ENCODE data around the gene C19orf67.
"Not testable (repeated sequence)": the region's sequence is repeated elsewhere in the genome, so short reads cannot be mapped to it uniquely, and the experiment has no call there.

Gene C19orf67

GRCh38 chr19:14059093-14059480, 26.5 kb downstream of the C19orf67 start:
- H3K27me3 Mint-ChIP-seq = peaks cover 50% of the 10 kb centered on the region

GRCh38 chr19:14058182-14059092, 27.1 kb downstream of the C19orf67 start:
- H3K36me3 Mint-ChIP-seq = no peaks in the 10 kb centered on the region
- H3K9me3 Mint-ChIP-seq = no peaks in the 10 kb centered on the region
- no peak overlapping the region for H3K27ac Mint-ChIP-seq
- H3K4me1 Mint-ChIP-seq = peaks cover 22% of the 10 kb centered on the region
- no peak overlapping the region for H3K4me3 Mint-ChIP-seq
- H3K27me3 Mint-ChIP-seq = peaks cover 50% of the 10 kb centered on the region
- no peak for ATAC-seq

More at GRCh38 chr19:14059093-14059480, 26.5 kb downstream of the C19orf67 start:
- no peak overlapping the region for H3K27ac Mint-ChIP-seq
- no peak overlapping the region for H3K4me3 Mint-ChIP-seq
- no peak for ATAC-seq
- peaks cover 22% of the 10 kb centered on the region for H3K4me1 Mint-ChIP-seq
- no peaks in the 10 kb centered on the region for H3K36me3 Mint-ChIP-seq
- H3K9me3 Mint-ChIP-seq = no peaks in the 10 kb centered on the region

- Mint-ChIP-seq H3K36me3 (peaks cover 13% of the 10 kb centered on the region), H3K4me3 (no peak overlapping the region), H3K27me3 (peaks cover 50% of the 10 kb centered on the region), H3K27ac (no peak overlapping the region), H3K4me1 (peaks cover 22% of the 10 kb centered on the region), H3K9me3 (no peaks in the 10 kb centered on the region)
- ATAC-seq = no peak
Measured at GRCh38 chr19:14056741-14057356, 28.7 kb downstream of the C19orf67 start.

GRCh38 chr19:14056069-14056666, 29.4 kb downstream of the C19orf67 start:
- Mint-ChIP-seq H3K36me3 (peaks cover 18% of the 10 kb centered on the region), H3K4me1 (peaks cover 22% of the 10 kb centered on the region), H3K27ac (no peak overlapping the region), H3K4me3 (no peak overlapping the region), H3K9me3 (no peaks in the 10 kb centered on the region), H3K27me3 (peaks cover 45% of the 10 kb centered on the region)
- no peak for ATAC-seq

- H3K36me3 Mint-ChIP-seq = peaks cover 25% of the 10 kb centered on the region
- ATAC-seq = no peak
- H3K4me3 Mint-ChIP-seq = no peak overlapping the region
- no peak overlapping the region for H3K27ac Mint-ChIP-seq
- H3K4me1 Mint-ChIP-seq = peaks cover 22% of the 10 kb centered on the region
- no peaks in the 10 kb centered on the region for H3K9me3 Mint-ChIP-seq
- H3K27me3 Mint-ChIP-seq = peaks cover 37% of the 10 kb centered on the region
Measured at GRCh38 chr19:14055396-14055795, 30.2 kb downstream of the C19orf67 start.

GRCh38 chr19:14054721-14055120, 30.9 kb downstream of the C19orf67 start:
- peaks cover 32% of the 10 kb centered on the region for H3K27me3 Mint-ChIP-seq
- H3K4me1 Mint-ChIP-seq = peaks cover 20% of the 10 kb centered on the region
- H3K36me3 Mint-ChIP-seq = peaks cover 31% of the 10 kb centered on the region
- no peak overlapping the region for H3K27ac Mint-ChIP-seq
- H3K9me3 Mint-ChIP-seq = no peaks in the 10 kb centered on the region
- ATAC-seq = no peak
- H3K4me3 Mint-ChIP-seq = no peak overlapping the region

- H3K27ac Mint-ChIP-seq = no peak overlapping the region
- peaks cover 17% of the 10 kb centered on the region for H3K4me1 Mint-ChIP-seq
- H3K9me3 Mint-ChIP-seq = no peaks in the 10 kb centered on the region
- H3K27me3 Mint-ChIP-seq = peaks cover 26% of the 10 kb centered on the region
- ATAC-seq = no peak
- H3K4me3 Mint-ChIP-seq = no peak overlapping the region
- H3K36me3 Mint-ChIP-seq = peaks cover 32% of the 10 kb centered on the region
Measured at GRCh38 chr19:14054099-14054498, 31.5 kb downstream of the C19orf67 start.

GRCh38 chr19:14053500-14053899, 32.1 kb downstream of the C19orf67 start:
- H3K4me1 Mint-ChIP-seq = peaks cover 11% of the 10 kb centered on the region
- no peaks in the 10 kb centered on the region for H3K9me3 Mint-ChIP-seq
- H3K36me3 Mint-ChIP-seq = peaks cover 36% of the 10 kb centered on the region
- no peak for ATAC-seq
- no peak overlapping the region for H3K27ac Mint-ChIP-seq
- H3K4me3 Mint-ChIP-seq = no peak overlapping the region
- H3K27me3 Mint-ChIP-seq = peaks cover 20% of the 10 kb centered on the region

GRCh38 chr19:14053032-14053431, 32.6 kb downstream of the C19orf67 start:
- Mint-ChIP-seq H3K4me1 (peaks cover 6% of the 10 kb centered on the region), H3K27me3 (peaks cover 15% of the 10 kb centered on the region), H3K4me3 (no peak overlapping the region), H3K27ac (no peak overlapping the region), H3K9me3 (no peaks in the 10 kb centered on the region), H3K36me3 (peaks cover 41% of the 10 kb centered on the region)
- ATAC-seq = no peak

- H3K4me1 Mint-ChIP-seq = peaks cover under 1% of the 10 kb centered on the region
- ATAC-seq = no peak
- H3K27me3 Mint-ChIP-seq = peaks cover 10% of the 10 kb centered on the region
- H3K4me3 Mint-ChIP-seq = no peak overlapping the region
- no peak overlapping the region for H3K27ac Mint-ChIP-seq
- H3K9me3 Mint-ChIP-seq = no peaks in the 10 kb centered on the region
- H3K36me3 Mint-ChIP-seq = peaks cover 44% of the 10 kb centered on the region
Measured at GRCh38 chr19:14052470-14052869, 33.1 kb downstream of the C19orf67 start.

- no peak overlapping the region for H3K4me3 Mint-ChIP-seq
- ATAC-seq = no peak
- no peaks in the 10 kb centered on the region for H3K4me1 Mint-ChIP-seq
- peaks cover 5% of the 10 kb centered on the region for H3K27me3 Mint-ChIP-seq
- H3K9me3 Mint-ChIP-seq = no peaks in the 10 kb centered on the region
- H3K36me3 Mint-ChIP-seq = peaks cover 44% of the 10 kb centered on the region
- H3K27ac Mint-ChIP-seq = no peak overlapping the region
Measured at GRCh38 chr19:14051980-14052379, 33.6 kb downstream of the C19orf67 start.

- H3K27ac Mint-ChIP-seq, H3K9me3 Mint-ChIP-seq, H3K4me1 Mint-ChIP-seq, H3K27me3 Mint-ChIP-seq, ATAC-seq, H3K4me3 Mint-ChIP-seq: not testable (repeated sequence)
- peaks cover 51% of the 10 kb centered on the region for H3K36me3 Mint-ChIP-seq
Measured at GRCh38 chr19:14050961-14051360, 34.6 kb downstream of the C19orf67 start.

- H3K36me3 Mint-ChIP-seq = peaks cover 55% of the 10 kb centered on the region
- ATAC-seq = no peak
- no peaks in the 10 kb centered on the region for H3K9me3 Mint-ChIP-seq
- no peak overlapping the region for H3K4me3 Mint-ChIP-seq
- no peaks in the 10 kb centered on the region for H3K27me3 Mint-ChIP-seq
- H3K4me1 Mint-ChIP-seq = no peaks in the 10 kb centered on the region
- no peak overlapping the region for H3K27ac Mint-ChIP-seq
Measured at GRCh38 chr19:14050512-14050911, 35.1 kb downstream of the C19orf67 start.

GRCh38 chr19:14048443-14049153, 37.0 kb downstream of the C19orf67 start:
- no peaks in the 10 kb centered on the region for H3K9me3 Mint-ChIP-seq
- H3K27ac Mint-ChIP-seq = no peak overlapping the region

GRCh38 chr19:14047866-14048265, 37.7 kb downstream of the C19orf67 start:
- H3K36me3 Mint-ChIP-seq = peaks cover 63% of the 10 kb centered on the region
- H3K27ac Mint-ChIP-seq, H3K4me1 Mint-ChIP-seq, H3K4me3 Mint-ChIP-seq, ATAC-seq, H3K9me3 Mint-ChIP-seq, H3K27me3 Mint-ChIP-seq: not testable (repeated sequence)

More at GRCh38 chr19:14048443-14049153, 37.0 kb downstream of the C19orf67 start:
- Mint-ChIP-seq H3K4me3 (no peak overlapping the region), H3K27me3 (no peaks in the 10 kb centered on the region), H3K36me3 (peaks cover 60% of the 10 kb centered on the region), H3K4me1 (no peaks in the 10 kb centered on the region)
- peak; percentile 67 for ATAC-seq

All from stimulated activated memory B cell treated with anti-CD40 and anti-IgM and Interleukin-4, amounts not matched to agents 10 μg/mL and 1 μg/mL and 100 μg/mL, for 72 hours (primary cell).